Epithelial cell of esophagus (primary cell): ENCODE measurements around the gene SDHA.
A peak's percentile ranks its signal among the peaks of the same experiment; 100 is the strongest.

Source experiments
- DNase-seq: peaks from one replicate; pipeline ENCODE4 v3.0.0; 2010; ENCODE audit warnings: low read depth
- H3K4me3 ChIP-seq: 2 replicates; pipeline ENCODE4 v1.5.1; 2011; ENCODE audit warnings: mild to moderate bottlenecking, low read length, control low read depth
- TF ChIP-seq, protein P1 (sequence below): IDR thresholded peaks from 2 replicates; pipeline ENCODE4 v1.5.1; 2011; ENCODE audit warnings: low read depth, mild to moderate bottlenecking, low read length, control low read depth, inconsistent platforms; ENCODE audit not compliant: insufficient read depth; ENCODE audit errors: missing control alignments

The SDHA gene

DNA sequence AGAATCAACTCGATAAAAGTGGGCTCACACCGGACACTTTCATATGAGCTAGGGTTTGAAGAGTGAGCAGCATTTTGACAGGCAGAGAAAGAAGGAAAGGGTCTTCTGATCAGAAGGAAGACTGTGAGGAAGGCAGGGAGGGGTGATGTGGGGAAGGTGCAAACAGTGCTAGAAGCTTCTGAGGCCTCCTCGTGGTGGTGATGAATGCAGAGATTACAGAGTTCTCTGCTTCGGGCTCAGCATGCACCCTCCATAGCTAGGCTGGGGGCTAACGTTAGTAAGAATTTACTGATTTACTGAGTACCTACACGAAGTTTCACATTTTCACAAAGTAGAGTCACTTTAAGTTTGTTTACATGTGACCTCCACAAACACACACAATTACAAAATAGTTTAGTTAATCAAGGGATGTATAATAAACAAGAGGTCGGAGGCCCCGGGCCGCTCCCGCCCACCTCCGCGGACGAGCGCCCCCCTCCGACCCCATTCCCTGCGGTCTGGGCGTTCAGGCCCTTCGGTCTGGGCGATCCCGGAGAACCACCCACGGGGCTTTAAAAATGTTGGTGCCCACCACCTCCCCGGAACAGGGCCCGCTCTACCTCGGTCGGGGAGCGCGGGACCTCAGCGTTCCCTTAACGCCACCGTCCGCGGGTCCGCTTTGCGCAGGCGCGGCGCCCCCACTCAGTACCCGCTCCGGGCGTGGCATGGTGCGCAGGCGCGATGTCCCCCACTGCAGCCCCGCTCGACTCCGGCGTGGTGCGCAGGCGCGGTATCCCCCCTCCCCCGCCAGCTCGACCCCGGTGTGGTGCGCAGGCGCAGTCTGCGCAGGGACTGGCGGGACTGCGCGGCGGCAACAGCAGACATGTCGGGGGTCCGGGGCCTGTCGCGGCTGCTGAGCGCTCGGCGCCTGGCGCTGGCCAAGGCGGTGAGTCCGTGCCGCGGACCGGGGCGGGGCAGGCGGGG lies at the start of gene SDHA, which contains the start of gene CCDC127:
Gene SDHA, plus strand, starts transcription at position 827 of the 963 bp plus-strand sequence. Its CDS starts 36 bp downstream, at position 863.
Gene CCDC127, minus strand, starts transcription at position 660 of the 963 bp plus-strand sequence. CDS start 1,304 bp downstream, outside the sequence.
- H3K4me3 ChIP-seq, result peak within 1 kb of the TSS; percentile 72
- peak; percentile 87 for DNase-seq
- TF ChIP-seq, protein P1, sequence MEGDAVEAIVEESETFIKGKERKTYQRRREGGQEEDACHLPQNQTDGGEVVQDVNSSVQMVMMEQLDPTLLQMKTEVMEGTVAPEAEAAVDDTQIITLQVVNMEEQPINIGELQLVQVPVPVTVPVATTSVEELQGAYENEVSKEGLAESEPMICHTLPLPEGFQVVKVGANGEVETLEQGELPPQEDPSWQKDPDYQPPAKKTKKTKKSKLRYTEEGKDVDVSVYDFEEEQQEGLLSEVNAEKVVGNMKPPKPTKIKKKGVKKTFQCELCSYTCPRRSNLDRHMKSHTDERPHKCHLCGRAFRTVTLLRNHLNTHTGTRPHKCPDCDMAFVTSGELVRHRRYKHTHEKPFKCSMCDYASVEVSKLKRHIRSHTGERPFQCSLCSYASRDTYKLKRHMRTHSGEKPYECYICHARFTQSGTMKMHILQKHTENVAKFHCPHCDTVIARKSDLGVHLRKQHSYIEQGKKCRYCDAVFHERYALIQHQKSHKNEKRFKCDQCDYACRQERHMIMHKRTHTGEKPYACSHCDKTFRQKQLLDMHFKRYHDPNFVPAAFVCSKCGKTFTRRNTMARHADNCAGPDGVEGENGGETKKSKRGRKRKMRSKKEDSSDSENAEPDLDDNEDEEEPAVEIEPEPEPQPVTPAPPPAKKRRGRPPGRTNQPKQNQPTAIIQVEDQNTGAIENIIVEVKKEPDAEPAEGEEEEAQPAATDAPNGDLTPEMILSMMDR, result peak; percentile 14

DNA sequence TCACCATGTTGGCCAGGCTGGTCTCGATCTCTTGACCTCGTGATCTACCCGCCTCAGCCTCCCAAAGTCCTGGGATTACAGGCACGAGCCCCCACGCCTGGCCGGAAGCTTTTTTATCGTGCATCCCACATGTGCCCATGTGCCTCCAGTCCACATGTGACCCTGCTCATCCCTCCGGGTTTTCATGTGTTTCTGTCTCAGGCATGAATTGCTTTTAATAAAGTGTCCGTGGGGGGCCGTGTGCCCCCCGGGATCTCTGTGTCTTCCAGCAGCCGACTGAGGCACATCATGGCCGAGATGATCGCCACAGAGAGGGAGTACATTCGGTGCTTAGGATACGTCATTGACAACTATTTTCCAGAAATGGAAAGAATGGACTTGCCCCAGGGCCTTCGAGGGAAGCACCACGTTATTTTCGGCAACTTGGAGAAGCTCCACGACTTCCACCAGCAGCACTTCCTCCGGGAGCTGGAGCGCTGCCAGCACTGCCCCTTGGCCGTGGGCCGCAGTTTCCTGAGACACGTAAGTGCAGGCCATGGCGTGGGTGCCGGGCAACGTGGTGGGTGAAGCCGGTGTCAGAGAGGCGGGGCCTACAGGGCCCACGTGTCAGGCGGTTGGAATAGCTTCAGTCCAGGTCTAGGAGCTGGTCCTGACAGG lies 48.9 kb upstream of the SDHA start:
- TF ChIP-seq, protein P1, result no peak
- H3K4me3 ChIP-seq, result no peak overlapping the region
- no peak for DNase-seq

DNA sequence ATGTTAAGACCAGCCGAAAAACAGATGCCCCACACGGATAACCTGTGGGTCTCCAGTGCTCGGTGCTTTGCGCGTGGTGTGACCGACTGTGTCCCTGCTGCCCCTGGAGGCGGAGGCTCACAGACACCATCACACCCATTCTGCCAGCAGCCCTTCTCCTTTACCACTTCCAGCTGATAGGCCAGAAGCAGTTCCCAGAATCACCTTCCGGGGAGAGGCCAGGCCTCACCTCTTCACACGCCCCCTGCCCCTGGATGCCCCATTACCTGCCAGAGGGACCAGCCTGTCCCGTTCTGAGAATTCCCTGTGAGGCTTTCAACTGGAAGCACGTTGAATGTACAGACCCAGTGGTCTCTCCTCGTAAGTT lies 48.4 kb upstream of the SDHA start:
- no peak for DNase-seq
- H3K4me3 ChIP-seq, result no peak overlapping the region
- TF ChIP-seq, protein P1, result no peak

DNA sequence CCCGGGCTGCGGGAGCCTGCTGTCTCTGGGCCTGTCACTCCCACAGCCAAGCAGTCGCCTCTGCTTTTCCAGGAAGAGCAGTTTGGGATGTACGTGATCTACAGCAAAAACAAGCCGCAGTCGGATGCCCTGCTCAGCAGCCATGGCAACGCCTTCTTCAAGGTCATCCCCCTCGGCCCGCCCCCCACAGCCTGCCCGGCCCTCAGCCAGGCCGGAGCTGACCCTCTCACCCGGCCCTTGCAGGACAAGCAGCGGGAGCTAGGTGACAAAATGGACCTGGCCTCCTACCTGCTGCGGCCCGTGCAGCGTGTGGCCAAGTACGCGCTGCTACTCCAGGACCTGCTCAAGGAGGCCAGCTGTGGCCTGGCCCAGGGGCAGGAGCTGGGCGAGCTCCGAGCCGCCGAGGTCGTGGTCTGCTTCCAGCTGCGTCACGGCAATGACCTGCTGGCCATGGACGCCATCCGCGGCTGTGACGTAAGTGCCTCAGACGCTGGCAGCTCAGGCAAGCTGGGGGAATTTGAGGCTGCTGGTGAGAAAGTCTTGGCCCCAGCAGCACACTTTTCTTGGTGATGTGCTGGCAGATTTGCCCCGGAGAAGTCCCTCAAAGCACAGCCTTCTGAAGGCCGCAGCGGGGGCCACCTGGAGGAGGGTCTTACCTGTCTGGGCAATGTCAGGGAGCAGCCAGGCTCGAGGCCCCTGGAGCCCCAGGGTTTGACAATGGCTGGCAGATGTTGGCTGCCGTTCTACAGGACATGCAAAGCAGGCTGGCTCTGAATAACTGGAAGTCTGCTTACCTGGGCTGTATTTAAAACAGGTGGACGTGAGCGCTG lies 46.9 kb upstream of the SDHA start:
- TF ChIP-seq, protein P1, result no peak
- no peak for DNase-seq
- H3K4me3 ChIP-seq, result no peak overlapping the region

DNA sequence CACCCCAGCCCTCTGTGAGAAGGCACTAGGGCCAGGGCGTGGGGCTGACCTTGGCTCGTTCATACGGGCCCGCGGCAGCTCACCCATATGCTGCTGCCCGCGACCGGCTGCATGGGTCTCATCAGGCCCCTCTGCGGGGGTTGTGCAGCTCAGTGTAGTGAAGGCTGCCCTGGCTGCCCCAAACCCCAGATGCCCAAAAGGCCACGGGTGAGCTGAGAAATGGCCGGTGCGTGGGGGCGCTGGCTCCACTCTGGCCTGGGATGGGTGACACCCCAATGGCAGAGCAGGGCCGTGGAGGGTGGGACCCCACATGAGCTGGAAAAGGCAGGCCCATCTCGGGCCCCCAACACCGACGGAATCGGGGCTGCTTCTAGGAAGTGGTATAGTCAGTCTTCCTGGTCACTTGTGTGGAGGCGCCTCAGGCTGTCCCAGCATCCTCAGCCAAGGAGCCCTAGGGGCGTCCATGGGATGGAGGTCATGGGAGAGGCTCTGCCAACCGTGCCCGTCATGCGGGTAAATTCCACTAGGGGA lies 46.3 kb upstream of the SDHA start:
- TF ChIP-seq, protein P1, result no peak
- no peak overlapping the region for H3K4me3 ChIP-seq
- DNase-seq, result no peak

DNA sequence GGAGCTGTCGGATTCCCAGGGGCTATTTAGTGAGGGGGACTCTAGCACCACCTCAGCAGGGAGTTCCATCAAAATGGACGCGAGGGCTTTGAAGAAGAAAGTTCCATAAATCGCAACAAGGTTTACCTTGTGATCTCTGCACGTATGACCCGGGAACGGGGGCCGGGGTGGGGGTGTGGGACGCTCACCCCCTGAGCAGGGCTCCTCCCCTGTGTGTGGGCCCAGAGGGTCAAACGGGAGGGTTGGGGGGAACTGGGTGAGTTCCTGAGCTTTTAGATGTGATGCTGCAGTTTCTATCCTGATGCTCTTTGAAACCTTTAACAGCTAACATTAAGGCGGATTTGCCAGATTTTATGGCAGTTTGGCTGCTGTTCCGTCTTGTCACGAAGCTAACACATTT lies 45.7 kb upstream of the SDHA start:
- TF ChIP-seq, protein P1, result no peak
- H3K4me3 ChIP-seq, result no peak overlapping the region
- DNase-seq, result no peak
